Liver (tissue), 9 donors: ENCODE results near the gene TAF1D. TPM values are rescaled to one million over a fixed set of nuclear protein-coding genes. Genes with fewer than 3 reads are reported as not detected.

Experiments
- DNase-seq: peaks from one replicate; pipeline ENCODE4 v3.0.0-alpha.2; 2017; ENCODE audit warnings: low spot score
- H3K27ac ChIP-seq, 2 donors: one replicate each; pipeline ENCODE4 v1.7.0; 2013; ENCODE audit warnings: inconsistent platforms in 2 of 2, low read length in 2 of 2, control low read depth in 1 of 2, low read depth in 1 of 2, mild to moderate bottlenecking in 1 of 2
- H3K27me3 ChIP-seq, 4 donors: one replicate each; pipeline versions ENCODE4 v1.6.1 to v1.7.0; 2013; ENCODE audit warnings: low read length in 3 of 4, inconsistent platforms in 1 of 4, mild to moderate bottlenecking in 1 of 4, moderate library complexity in 1 of 4; ENCODE audit not compliant: control insufficient read depth in 4 of 4, insufficient read depth in 4 of 4
- H3K36me3 ChIP-seq, 4 donors: one replicate each; pipeline versions ENCODE4 v1.6.1 to v1.7.0; 2013; ENCODE audit warnings: low read length in 3 of 4, mild to moderate bottlenecking in 3 of 4, low read depth in 1 of 4, moderate library complexity in 1 of 4; ENCODE audit not compliant: control insufficient read depth in 4 of 4, insufficient read depth in 3 of 4
- H3K4me1 ChIP-seq, 4 donors: one replicate each; pipeline versions ENCODE4 v1.6.1 to v1.7.0; 2013; ENCODE audit warnings: low read length in 3 of 4, mild to moderate bottlenecking in 3 of 4, moderate library complexity in 1 of 4; ENCODE audit not compliant: control insufficient read depth in 4 of 4, insufficient read depth in 4 of 4
- H3K4me3 ChIP-seq, 3 donors: one replicate each; pipeline versions ENCODE4 v1.6.1 to v1.7.0; 2013; ENCODE audit warnings: low read length in 3 of 3, control low read depth in 1 of 3, low read depth in 1 of 3, mild to moderate bottlenecking in 1 of 3
- H3K9ac ChIP-seq, 2 donors: one replicate each; pipeline ENCODE4 v1.7.0; 2013; ENCODE audit warnings: low read length in 2 of 2, mild to moderate bottlenecking in 2 of 2, moderate library complexity in 2 of 2, control low read depth in 1 of 2, low read depth in 1 of 2
- H3K9me3 ChIP-seq, 4 donors: one replicate each; pipeline versions ENCODE4 v1.6.1 to v1.7.0; 2013; ENCODE audit warnings: low read length in 3 of 4; ENCODE audit not compliant: control insufficient read depth in 4 of 4
- EGR1 ChIP-seq, 2 donors: IDR thresholded peaks; 2 replicates each; pipeline ENCODE4 v1.6.1; 2016 to 2018; ENCODE audit warnings: antibody characterized with exemption in 2 of 2, low read depth in 2 of 2
- FOXA2 ChIP-seq: IDR thresholded peaks from 2 replicates; pipeline ENCODE4 v1.6.1; 2016; ENCODE audit warnings: antibody characterized with exemption
- GABPA ChIP-seq, 2 donors: IDR thresholded peaks in 1 of 2; conservative IDR thresholded peaks in 1 of 2; 2 replicates each; pipeline ENCODE4 v1.6.1; 2016; ENCODE audit warnings: antibody characterized with exemption in 2 of 2, mild to moderate bottlenecking in 1 of 2, moderate library complexity in 1 of 2
- HNF4A ChIP-seq, 2 donors: conservative IDR thresholded peaks; 2 replicates each; pipeline ENCODE4 v1.6.1; 2016; ENCODE audit warnings: antibody characterized with exemption in 2 of 2, mild to moderate bottlenecking in 2 of 2
- JUND ChIP-seq, 2 donors: IDR thresholded peaks; 2 replicates each; pipeline ENCODE4 v1.6.1; 2016; ENCODE audit warnings: antibody characterized with exemption in 2 of 2
- RAD21 ChIP-seq, 2 donors: IDR thresholded peaks; 2 replicates each; pipeline ENCODE4 v1.6.1; 2016; ENCODE audit warnings: antibody characterized with exemption in 2 of 2, mild to moderate bottlenecking in 2 of 2
- RXRA ChIP-seq, 2 donors: IDR thresholded peaks; 2 replicates each; pipeline ENCODE4 v1.6.1; 2017 to 2018; ENCODE audit warnings: antibody characterized with exemption in 2 of 2, mild to moderate bottlenecking in 1 of 2
- SP1 ChIP-seq: IDR thresholded peaks from 2 replicates; pipeline ENCODE4 v1.6.1; 2018; ENCODE audit warnings: antibody characterized with exemption, mild to moderate bottlenecking
- TAF1 ChIP-seq: conservative IDR thresholded peaks from 2 replicates; pipeline ENCODE4 v1.6.1; 2016; ENCODE audit warnings: antibody characterized with exemption, mild to moderate bottlenecking
- YY1 ChIP-seq: IDR thresholded peaks from 2 replicates; pipeline ENCODE4 v1.6.1; 2016; ENCODE audit warnings: antibody characterized with exemption, mild to moderate bottlenecking
- WGBS: extraction: QIAGEN DNeasy Blood & Tissue Kit; methylation state at CpG from one replicate; pipeline ENCODE4 v1.1.7; 2013; 5-methylcytosine and 5-hydroxymethylcytosine counted together
- polyA plus RNA-seq, 2 donors: library from polyadenylated mRNA; stranded (reverse) in 1 of 2; unstranded in 1 of 2; fragments of 200-250 nt in 1 of 2; fragments of >200 nt in 1 of 2; fragmentation: Nextera tagmentation in 1 of 2; extraction: Ambion mirVana in 1 of 2; gene quantifications; one replicate each; pipeline versions ENCODE4 v1.2.1 to v1.2.3, GENCODE V29; 2013 to 2015
- total RNA-seq, 2 donors: library from RNA; depleted of rRNA; stranded (reverse); fragments of >200 nt; gene quantifications; one replicate each; pipeline ENCODE4 v1.2.3, GENCODE V29; 2014
- TF ChIP-seq, protein P1 (sequence below): IDR thresholded peaks from 2 replicates; pipeline ENCODE4 v1.6.1; 2016; ENCODE audit warnings: antibody characterized with exemption
- TF ChIP-seq, protein P2 (sequence below): IDR thresholded peaks from 2 replicates; pipeline ENCODE4 v1.6.1; 2016; ENCODE audit warnings: antibody characterized with exemption, mild to moderate bottlenecking
- TF ChIP-seq, protein P3 (sequence below): IDR thresholded peaks from 2 replicates; pipeline ENCODE4 v1.6.1; 2016; ENCODE audit warnings: antibody characterized with exemption
- donor health status: healthy.
- donor health status: healthy.
- donor health status: healthy.
- donor health status: healthy.
- donor health status: healthy.

The TAF1D gene
- total and polyA plus RNA-seq, 4 donors: 18.2 to 97.7 (median 29.7) TPM

DNA sequence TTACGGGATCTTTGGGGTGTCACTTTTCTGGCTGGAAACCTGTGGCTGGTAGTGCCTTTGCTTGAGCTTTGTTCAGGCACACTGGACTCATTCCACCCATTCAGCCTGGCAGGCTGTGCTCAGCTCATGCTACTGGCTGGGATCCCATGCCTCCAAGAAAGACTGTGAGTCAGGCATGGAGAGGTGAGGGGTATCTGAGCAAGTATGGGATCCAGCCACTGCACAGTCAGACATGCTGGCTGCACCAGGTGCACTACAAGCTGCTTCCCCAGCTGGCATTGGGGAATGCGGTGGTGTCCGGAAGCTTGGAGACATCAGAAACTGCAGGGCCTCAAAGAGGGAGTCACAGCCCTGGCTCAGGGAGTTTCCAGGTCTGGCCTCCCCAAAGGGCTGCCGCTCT is 30.8 kb upstream of the TAF1D start:
- Histone ChIP-seq H3K36me3 (peaks cover 0 to 2% (median 0%) of the 10 kb centered on the region in 4 donors), H3K27me3 (no peaks in the 10 kb centered on the region), H3K4me3 (no peak overlapping the region), H3K4me1 (no peaks in the 10 kb centered on the region), H3K9ac (no peak overlapping the region), H3K27ac (no peak overlapping the region), H3K9me3 (no peaks in the 10 kb centered on the region)
- DNase-seq: no peak
- no peak for TF ChIP-seq GABPA (IDR thresholded peaks at IDR 0.05 in 1 of 2, conservative IDR thresholded peaks at IDR 0.05 in 1 of 2)
- no peak for TF ChIP-seq TAF1
- TF ChIP-seq SP1: no peak
- TF ChIP-seq, protein P1, sequence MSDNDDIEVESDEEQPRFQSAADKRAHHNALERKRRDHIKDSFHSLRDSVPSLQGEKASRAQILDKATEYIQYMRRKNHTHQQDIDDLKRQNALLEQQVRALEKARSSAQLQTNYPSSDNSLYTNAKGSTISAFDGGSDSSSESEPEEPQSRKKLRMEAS: no peak
- TF ChIP-seq YY1: no peak
- TF ChIP-seq RAD21 (IDR thresholded peaks at IDR 0.05): no peak
- TF ChIP-seq EGR1 (IDR thresholded peaks at IDR 0.05; ENCODE audit: low read depth in 2 of 2): no peak
- no peak for TF ChIP-seq HNF4A (conservative IDR thresholded peaks at IDR 0.05)
- no peak for TF ChIP-seq JUND (IDR thresholded peaks at IDR 0.05)
- WGBS: 99% methylated on average over 4 of the region's 4 CpGs

DNA sequence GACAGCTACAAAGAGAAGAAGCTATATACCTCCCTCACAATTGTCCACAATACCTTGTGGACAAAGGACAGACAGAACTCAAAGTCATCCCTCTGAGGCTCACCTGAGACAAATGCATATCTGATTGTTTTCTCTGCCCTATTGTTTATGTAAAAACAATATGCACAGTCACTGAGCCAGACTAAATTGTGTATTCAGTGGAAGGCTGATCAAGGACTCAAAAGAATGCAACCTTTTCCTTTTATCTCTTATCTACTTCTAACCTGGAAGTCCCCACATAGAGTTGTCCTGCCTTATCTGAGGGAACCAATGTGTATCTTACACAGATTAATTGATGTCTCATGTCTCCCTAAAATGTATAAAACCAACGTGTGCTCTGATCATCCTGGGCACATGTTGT is 28.9 kb upstream of the TAF1D start:
- TF ChIP-seq, protein P2, sequence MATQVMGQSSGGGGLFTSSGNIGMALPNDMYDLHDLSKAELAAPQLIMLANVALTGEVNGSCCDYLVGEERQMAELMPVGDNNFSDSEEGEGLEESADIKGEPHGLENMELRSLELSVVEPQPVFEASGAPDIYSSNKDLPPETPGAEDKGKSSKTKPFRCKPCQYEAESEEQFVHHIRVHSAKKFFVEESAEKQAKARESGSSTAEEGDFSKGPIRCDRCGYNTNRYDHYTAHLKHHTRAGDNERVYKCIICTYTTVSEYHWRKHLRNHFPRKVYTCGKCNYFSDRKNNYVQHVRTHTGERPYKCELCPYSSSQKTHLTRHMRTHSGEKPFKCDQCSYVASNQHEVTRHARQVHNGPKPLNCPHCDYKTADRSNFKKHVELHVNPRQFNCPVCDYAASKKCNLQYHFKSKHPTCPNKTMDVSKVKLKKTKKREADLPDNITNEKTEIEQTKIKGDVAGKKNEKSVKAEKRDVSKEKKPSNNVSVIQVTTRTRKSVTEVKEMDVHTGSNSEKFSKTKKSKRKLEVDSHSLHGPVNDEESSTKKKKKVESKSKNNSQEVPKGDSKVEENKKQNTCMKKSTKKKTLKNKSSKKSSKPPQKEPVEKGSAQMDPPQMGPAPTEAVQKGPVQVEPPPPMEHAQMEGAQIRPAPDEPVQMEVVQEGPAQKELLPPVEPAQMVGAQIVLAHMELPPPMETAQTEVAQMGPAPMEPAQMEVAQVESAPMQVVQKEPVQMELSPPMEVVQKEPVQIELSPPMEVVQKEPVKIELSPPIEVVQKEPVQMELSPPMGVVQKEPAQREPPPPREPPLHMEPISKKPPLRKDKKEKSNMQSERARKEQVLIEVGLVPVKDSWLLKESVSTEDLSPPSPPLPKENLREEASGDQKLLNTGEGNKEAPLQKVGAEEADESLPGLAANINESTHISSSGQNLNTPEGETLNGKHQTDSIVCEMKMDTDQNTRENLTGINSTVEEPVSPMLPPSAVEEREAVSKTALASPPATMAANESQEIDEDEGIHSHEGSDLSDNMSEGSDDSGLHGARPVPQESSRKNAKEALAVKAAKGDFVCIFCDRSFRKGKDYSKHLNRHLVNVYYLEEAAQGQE: no peak
- no peak for TF ChIP-seq SP1
- no peaks in the 10 kb centered on the region for H3K9me3 ChIP-seq
- WGBS: 62% methylated on average over 1 of the region's 1 CpG
- peaks cover 0 to 2% (median 0%) of the 10 kb centered on the region in 4 donors for H3K36me3 ChIP-seq
- no peak overlapping the region for H3K9ac ChIP-seq
- H3K27me3 ChIP-seq: no peaks in the 10 kb centered on the region
- H3K4me1 ChIP-seq: peaks cover 0 to 2% (median 0%) of the 10 kb centered on the region in 4 donors
- no peak overlapping the region for H3K27ac ChIP-seq
- DNase-seq: no peak
- no peak overlapping the region for H3K4me3 ChIP-seq

DNA sequence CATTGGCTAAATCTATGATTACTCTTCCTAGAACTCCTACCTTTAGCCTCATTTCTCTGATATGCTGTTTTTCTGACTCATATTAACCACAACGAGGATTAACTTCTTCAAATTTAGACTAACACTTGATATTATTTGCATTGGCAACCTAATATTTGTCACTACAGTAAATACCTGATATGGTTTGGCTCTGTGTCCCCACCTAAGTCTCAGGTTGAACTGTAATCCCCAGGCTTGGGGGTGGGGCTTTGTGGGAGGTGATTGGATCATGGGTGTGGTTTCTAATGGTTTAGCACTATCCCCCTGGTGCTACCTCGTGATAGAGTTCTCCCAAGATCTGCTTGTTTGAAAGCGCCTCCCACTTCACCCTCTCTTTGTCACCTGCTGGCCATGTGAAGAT is 25.7 kb upstream of the TAF1D start:
- Histone ChIP-seq H3K27ac (no peak overlapping the region), H3K4me3 (no peak overlapping the region), H3K4me1 (peaks cover 0 to 9% (median 3%) of the 10 kb centered on the region in 4 donors), H3K36me3 (peaks cover 4 to 24% (median 18%) of the 10 kb centered on the region in 4 donors), H3K27me3 (no peaks in the 10 kb centered on the region), H3K9me3 (no peaks in the 10 kb centered on the region), H3K9ac (no peak overlapping the region)
- WGBS: 84% methylated on average over 3 of the region's 3 CpGs
- TF ChIP-seq YY1: no peak
- TF ChIP-seq GABPA (IDR thresholded peaks at IDR 0.05 in 1 of 2, conservative IDR thresholded peaks at IDR 0.05 in 1 of 2): no peak
- TF ChIP-seq, protein P2: no peak
- TF ChIP-seq SP1: no peak
- TF ChIP-seq FOXA2: no peak
- TF ChIP-seq, protein P3, sequence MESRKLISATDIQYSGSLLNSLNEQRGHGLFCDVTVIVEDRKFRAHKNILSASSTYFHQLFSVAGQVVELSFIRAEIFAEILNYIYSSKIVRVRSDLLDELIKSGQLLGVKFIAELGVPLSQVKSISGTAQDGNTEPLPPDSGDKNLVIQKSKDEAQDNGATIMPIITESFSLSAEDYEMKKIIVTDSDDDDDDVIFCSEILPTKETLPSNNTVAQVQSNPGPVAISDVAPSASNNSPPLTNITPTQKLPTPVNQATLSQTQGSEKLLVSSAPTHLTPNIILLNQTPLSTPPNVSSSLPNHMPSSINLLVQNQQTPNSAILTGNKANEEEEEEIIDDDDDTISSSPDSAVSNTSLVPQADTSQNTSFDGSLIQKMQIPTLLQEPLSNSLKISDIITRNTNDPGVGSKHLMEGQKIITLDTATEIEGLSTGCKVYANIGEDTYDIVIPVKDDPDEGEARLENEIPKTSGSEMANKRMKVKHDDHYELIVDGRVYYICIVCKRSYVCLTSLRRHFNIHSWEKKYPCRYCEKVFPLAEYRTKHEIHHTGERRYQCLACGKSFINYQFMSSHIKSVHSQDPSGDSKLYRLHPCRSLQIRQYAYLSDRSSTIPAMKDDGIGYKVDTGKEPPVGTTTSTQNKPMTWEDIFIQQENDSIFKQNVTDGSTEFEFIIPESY: no peak
- TF ChIP-seq HNF4A (conservative IDR thresholded peaks at IDR 0.05): no peak
- TF ChIP-seq RXRA (IDR thresholded peaks at IDR 0.05): no peak
- no peak for TF ChIP-seq JUND (IDR thresholded peaks at IDR 0.05)
- no peak for DNase-seq
